Measurements from ENCODE around the gene SH2B3. TPM values are rescaled to one million over a fixed set of nuclear protein-coding genes. Genes with fewer than 3 reads are reported as not detected.
"Not testable (repeated sequence)": the region's sequence is repeated elsewhere in the genome, so short reads cannot be mapped to it uniquely, and the experiment has no call there.

Gene SH2B3
- 11.7 TPM for total RNA-seq

- DNase-seq (ENCODE audit: low spot score): no peak
- ATAC-seq: peak; percentile 1
Measured at GRCh38 chr12:111405859-111406473, at the start of gene SH2B3. SH2B3 (plus strand) TSS chr12:111405923; CDS start chr12:111418146, 12,223 bp downstream.

- DNase-seq (ENCODE audit: low spot score) (no peak), ATAC-seq (no peak)
Measured at GRCh38 chr12:111359231-111359913, 46.4 kb upstream of the SH2B3 start.

- ATAC-seq (no peak), DNase-seq (ENCODE audit: low spot score) (no peak)
Measured at GRCh38 chr12:111359914-111360276, 45.8 kb upstream of the SH2B3 start.

- no peak for DNase-seq (ENCODE audit: low spot score)
- no peak for ATAC-seq
Measured at GRCh38 chr12:111360325-111360930, 45.3 kb upstream of the SH2B3 start.

GRCh38 chr12:111361073-111361716 is 44.5 kb upstream of the SH2B3 start:
- DNase-seq (ENCODE audit: low spot score) (no peak), ATAC-seq (no peak)

GRCh38 chr12:111361717-111362576 is 43.8 kb upstream of the SH2B3 start:
- peak; percentile 68 for ATAC-seq
- peak; percentile 80 for DNase-seq (ENCODE audit: low spot score)

- peak; percentile 5 for ATAC-seq
- peak; percentile 53 for DNase-seq (ENCODE audit: low spot score)
Measured at GRCh38 chr12:111362687-111363475, 42.8 kb upstream of the SH2B3 start.

- no peak for DNase-seq (ENCODE audit: low spot score)
- ATAC-seq: no peak
Measured at GRCh38 chr12:111363578-111363977, 42.1 kb upstream of the SH2B3 start.

GRCh38 chr12:111366075-111366474 is 39.6 kb upstream of the SH2B3 start:
- DNase-seq (ENCODE audit: low spot score) (no peak), ATAC-seq (no peak)

- no peak for DNase-seq (ENCODE audit: low spot score)
- ATAC-seq: no peak
Measured at GRCh38 chr12:111366583-111366982, 39.1 kb upstream of the SH2B3 start.

- DNase-seq (ENCODE audit: low spot score) (peak; percentile 80), ATAC-seq (peak; percentile 54)
Measured at GRCh38 chr12:111367661-111368221, 38.0 kb upstream of the SH2B3 start.

- ATAC-seq: peak; percentile 38
Measured at GRCh38 chr12:111368291-111368787, 37.4 kb upstream of the SH2B3 start.

GRCh38 chr12:111368788-111369495 is 36.8 kb upstream of the SH2B3 start, which contains the start of gene PHETA1:
PHETA1 (minus strand) TSS chr12:111369095; CDS start chr12:111363427, 5,668 bp downstream.
- ATAC-seq: peak; percentile 82
- DNase-seq (ENCODE audit: low spot score): peak; percentile 95

More at GRCh38 chr12:111368291-111368787, 37.4 kb upstream of the SH2B3 start:
- peak; percentile 66 for DNase-seq (ENCODE audit: low spot score)

GRCh38 chr12:111369496-111370220 is 36.1 kb upstream of the SH2B3 start:
- ATAC-seq (no peak), DNase-seq (ENCODE audit: low spot score) (no peak)

GRCh38 chr12:111373231-111373630 is 32.5 kb upstream of the SH2B3 start:
- DNase-seq (ENCODE audit: low spot score); ATAC-seq: not testable (repeated sequence)

GRCh38 chr12:111377440-111377839 is 28.3 kb upstream of the SH2B3 start:
- no peak for DNase-seq (ENCODE audit: low spot score)
- ATAC-seq: no peak

GRCh38 chr12:111379942-111380554 is 25.7 kb upstream of the SH2B3 start:
- DNase-seq (ENCODE audit: low spot score): no peak
- no peak for ATAC-seq

Data from left lobe of liver (tissue), 2 donors.